Stimulated activated CD8-positive, alpha-beta memory T cell treated with anti-CD3 and anti-CD28 coated beads, Interleukin-12 subunit alpha, Interleukin-12 subunit beta, amount 100 ng/mL, for 24 hours (primary cell): ENCODE results near the gene ABHD6.
"Not testable (repeated sequence)": the region's sequence is repeated elsewhere in the genome, so short reads cannot be mapped to it uniquely, and the experiment has no call there.

Experiments
- DNase-seq: peaks from one replicate; pipeline ENCODE4 v3.0.0-alpha.2; 2020; ENCODE audit errors: extremely low read depth

Gene ABHD6

GRCh38 chr3:58243976-58244585, 6.5 kb downstream of the ABHD6 start:
- DNase-seq = no peak

- DNase-seq = no peak
These were observed 8.8 kb downstream of the ABHD6 start for GRCh38 chr3:58246148-58247047.

- no peak for DNase-seq
These were observed 11.9 kb downstream of the ABHD6 start for GRCh38 chr3:58249358-58250092.

- DNase-seq = no peak
These were observed 12.6 kb downstream of the ABHD6 start for GRCh38 chr3:58250093-58250707.

- no peak for DNase-seq
These were observed 14.0 kb downstream of the ABHD6 start for GRCh38 chr3:58251631-58252035.

GRCh38 chr3:58254144-58254543, 16.6 kb downstream of the ABHD6 start:
- DNase-seq = no peak

- no peak for DNase-seq
These were observed 18.5 kb downstream of the ABHD6 start for GRCh38 chr3:58256061-58256460.

GRCh38 chr3:58256511-58256910, 18.9 kb downstream of the ABHD6 start:
- DNase-seq = no peak

- no peak for DNase-seq
These were observed 20.9 kb downstream of the ABHD6 start for GRCh38 chr3:58258392-58259055.

- no peak for DNase-seq
These were observed 22.7 kb downstream of the ABHD6 start for GRCh38 chr3:58260261-58260731.

GRCh38 chr3:58260733-58261132, 23.1 kb downstream of the ABHD6 start:
- DNase-seq = no peak

GRCh38 chr3:58261954-58262666, 24.5 kb downstream of the ABHD6 start:
- DNase-seq = no peak

GRCh38 chr3:58266577-58266976, 29.0 kb downstream of the ABHD6 start:
- no peak for DNase-seq

GRCh38 chr3:58267543-58267942, 30.0 kb downstream of the ABHD6 start:
- DNase-seq = not testable (repeated sequence)

GRCh38 chr3:58269356-58269755, 31.8 kb downstream of the ABHD6 start:
- no peak for DNase-seq

- no peak for DNase-seq
These were observed 32.9 kb downstream of the ABHD6 start for GRCh38 chr3:58270485-58270884.

- DNase-seq = no peak
These were observed 34.4 kb downstream of the ABHD6 start for GRCh38 chr3:58271901-58272501.

GRCh38 chr3:58272891-58273290, 35.3 kb downstream of the ABHD6 start:
- DNase-seq = no peak

- not testable (repeated sequence) for DNase-seq
These were observed 35.8 kb downstream of the ABHD6 start for GRCh38 chr3:58273362-58273761.

- no peak for DNase-seq
These were observed 36.5 kb downstream of the ABHD6 start for GRCh38 chr3:58274027-58274614.
